C1 segment of cervical spinal cord (tissue), 14 donors: ENCODE results near the gene CDK5.

Experiments
- DNase-seq, 14 donors: peaks; one replicate each; lab custom pipeline; 2025; lab: John Stamatoyannopoulos, UW

The CDK5 gene

DNA sequence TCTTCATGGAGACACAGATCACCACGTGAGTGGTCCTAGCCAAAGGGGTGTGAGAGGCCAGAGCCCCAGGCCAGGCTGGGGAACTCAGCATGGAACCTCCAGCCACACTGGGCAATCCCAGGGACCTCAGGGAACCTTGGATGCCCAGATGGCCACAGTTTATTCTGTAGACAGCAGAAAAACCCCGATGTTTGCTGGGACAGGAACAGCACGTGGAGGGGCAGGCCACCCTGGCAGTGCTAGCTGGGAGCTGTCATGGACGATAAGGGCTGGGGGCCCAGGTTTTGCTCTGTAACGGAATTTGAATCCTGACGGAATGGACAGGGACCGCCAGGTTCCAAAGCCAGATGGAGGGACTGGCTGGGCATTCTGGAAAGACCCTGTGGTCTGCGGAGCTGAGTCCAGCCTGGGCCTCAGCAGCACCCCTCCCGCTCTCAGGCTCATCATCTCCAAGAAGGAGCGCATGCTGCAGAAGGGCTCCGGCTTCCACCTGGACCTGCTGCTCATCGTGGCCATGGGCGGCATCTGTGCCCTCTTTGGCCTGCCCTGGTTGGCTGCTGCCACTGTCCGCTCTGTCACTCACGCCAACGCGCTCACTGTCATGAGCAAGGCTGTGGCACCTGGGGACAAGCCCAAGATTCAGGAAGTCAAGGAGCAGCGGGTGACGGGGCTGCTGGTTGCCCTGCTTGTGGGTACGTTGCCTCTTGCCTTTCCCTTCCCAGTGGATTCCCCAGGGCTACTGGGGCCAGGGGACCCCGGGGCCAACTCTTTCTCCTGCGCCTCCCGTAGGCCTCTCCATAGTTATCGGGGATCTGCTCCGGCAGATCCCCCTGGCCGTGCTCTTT, 17.3 kb upstream of the CDK5 start:
- no peak for DNase-seq

DNA sequence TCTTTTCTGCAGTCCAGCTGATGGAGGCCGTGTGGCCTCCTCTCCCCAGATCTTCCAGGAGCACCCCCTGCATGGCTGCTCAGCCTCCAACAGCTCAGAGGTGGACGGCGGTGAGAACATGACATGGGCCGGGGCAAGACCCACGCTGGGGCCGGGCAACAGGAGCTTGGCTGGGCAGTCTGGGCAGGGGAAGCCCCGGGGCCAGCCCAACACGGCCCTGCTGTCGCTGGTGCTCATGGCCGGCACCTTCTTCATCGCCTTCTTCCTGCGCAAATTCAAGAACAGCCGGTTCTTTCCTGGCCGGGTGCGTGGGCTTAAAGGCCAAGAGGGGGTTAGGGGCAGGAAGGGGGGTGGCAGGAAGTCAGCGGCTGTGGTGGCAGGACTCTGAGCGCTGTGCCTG, 16.3 kb upstream of the CDK5 start:
- no peak for DNase-seq

DNA sequence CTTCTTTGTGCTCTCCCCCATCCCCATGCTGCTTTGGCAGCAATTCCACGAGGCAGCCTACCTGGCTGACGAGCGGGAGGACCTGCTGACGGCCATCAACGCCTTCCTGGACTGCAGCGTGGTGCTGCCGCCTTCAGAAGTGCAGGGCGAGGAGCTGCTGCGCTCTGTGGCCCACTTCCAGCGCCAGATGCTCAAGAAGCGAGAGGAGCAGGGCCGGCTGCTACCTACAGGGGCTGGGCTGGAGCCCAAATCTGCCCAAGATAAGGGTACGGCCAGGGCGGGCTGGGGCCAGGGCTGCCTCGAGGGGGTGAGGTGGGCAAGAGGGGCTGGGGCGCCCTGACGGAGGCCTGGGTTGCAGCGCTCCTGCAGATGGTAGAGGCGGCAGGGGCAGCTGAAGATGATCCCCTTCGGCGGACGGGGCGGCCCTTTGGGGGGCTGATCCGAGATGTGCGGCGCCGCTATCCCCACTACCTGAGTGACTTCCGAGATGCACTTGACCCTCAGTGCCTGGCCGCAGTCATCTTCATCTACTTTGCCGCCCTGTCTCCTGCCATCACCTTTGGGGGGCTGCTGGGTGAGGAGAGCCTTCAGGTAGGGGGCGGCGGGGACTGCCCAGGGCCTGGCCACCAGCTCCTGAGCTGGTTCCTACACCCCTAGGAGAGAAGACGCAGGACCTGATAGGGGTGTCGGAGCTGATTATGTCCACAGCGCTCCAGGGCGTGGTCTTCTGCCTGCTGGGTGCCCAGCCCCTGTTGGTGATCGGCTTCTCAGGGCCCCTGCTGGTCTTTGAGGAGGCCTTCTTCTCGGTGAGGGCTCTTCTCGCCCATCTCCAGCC, 13.6 kb upstream of the CDK5 start:
- DNase-seq = no peak

DNA sequence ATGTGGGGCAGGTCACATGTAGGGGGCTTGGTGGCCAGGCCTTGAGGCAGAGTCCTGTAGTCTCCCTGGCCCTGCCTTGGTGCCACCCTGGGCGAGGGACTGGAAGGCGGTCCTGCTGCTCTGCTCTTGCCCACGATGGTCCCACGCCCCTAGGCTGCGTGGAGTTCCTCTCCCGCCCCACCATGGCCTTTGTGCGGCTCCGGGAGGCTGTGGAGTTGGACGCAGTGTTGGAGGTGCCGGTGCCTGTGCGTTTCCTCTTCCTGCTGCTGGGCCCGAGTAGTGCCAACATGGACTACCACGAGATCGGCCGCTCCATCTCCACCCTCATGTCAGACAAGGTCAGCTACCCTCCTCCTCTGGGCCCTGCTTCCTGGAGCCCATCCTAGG, 12.9 kb upstream of the CDK5 start:
- no peak for DNase-seq

DNA sequence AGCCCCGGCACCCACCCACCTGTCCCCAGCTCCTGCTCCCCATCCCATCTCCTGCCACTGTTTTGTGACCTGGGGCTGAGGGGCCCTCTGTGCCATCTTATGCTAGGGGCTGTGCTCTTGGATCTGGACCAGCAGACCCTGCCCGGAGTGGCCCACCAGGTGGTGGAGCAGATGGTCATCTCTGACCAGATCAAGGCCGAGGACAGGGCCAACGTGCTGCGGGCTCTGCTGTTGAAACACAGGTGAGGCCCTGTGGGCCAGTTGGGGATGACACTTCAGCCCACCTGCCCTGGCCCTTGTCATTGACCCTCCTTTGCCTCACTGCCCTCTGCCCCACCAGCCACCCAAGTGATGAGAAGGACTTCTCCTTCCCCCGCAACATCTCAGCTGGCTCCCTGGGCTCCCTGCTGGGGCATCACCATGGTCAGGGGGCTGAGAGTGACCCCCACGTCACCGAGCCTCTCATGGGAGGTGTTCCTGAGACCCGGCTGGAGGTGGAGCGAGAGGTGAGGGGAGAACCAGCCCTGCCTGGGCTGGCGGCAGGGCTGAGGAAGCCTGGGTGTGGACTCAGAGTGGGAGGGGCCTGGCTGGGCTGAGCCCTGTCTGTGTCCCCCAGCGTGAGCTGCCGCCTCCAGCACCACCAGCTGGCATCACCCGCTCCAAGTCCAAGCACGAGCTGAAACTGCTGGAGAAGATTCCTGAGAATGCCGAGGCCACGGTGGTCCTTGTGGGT, 12.3 kb upstream of the CDK5 start:
- DNase-seq = no peak

DNA sequence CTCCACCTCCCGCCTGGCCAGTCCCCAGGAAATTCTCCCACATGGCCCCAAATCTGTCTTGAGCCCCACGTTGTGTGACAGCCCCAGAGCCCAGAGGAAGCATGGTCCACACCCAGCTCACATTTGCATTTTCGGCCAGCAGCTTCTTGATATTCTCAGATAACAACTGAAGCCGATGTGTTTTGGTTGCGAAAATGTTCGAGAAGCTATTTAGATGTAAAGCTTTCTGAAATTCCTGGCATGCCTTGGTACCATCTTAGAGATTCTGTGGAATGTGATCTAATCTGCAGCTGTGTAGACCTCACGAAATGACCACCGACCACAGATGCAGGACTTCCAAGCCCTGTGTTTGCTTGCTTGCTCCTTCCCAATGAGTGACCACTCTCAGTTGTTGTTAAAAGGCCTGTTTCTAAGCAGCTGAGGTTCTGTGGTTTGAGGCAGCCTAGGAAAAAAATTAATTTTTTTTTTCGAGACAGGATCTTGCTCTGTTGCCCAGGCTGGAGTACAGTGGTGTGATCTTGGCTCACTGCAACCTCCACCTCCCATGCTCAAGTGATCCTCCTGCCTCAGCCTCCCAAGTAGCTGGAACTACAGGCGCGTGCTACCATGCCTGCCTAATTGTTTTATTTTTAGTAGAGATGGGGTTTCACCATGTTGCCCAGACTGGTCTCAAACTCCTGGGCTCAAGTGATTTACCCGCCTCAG, 10.5 kb upstream of the CDK5 start:
- DNase-seq = no peak

DNA sequence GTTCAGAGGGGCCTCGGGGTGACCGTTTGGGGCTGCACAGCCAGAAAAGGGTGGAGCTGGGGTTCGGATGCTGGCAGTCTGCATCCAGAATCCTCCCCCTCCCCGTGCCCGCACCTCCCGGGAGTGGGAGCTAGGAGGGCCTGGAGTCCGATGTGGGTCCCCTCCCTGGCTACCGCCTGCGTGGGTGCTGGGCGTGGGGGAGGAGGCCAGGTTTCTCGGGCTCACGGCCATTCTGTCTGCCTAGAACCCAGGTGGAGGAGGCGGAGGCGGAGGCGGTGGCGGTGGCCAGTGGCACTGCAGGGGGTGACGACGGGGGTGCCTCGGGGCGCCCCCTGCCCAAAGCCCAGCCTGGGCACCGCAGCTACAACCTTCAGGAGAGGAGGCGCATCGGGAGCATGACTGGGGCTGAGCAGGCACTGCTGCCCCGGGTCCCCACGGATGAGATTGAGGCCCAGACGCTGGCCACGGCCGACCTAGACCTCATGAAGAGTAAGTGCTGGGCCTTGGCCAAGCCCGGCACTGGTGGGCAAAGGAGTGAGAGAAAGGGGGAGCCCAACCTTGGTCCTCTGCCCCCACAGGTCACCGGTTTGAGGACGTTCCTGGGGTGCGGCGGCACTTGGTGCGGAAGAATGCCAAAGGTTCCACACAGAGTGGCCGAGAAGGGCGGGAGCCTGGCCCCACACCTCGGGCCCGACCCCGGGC, 8.7 kb upstream of the CDK5 start:
- no peak for DNase-seq

DNA sequence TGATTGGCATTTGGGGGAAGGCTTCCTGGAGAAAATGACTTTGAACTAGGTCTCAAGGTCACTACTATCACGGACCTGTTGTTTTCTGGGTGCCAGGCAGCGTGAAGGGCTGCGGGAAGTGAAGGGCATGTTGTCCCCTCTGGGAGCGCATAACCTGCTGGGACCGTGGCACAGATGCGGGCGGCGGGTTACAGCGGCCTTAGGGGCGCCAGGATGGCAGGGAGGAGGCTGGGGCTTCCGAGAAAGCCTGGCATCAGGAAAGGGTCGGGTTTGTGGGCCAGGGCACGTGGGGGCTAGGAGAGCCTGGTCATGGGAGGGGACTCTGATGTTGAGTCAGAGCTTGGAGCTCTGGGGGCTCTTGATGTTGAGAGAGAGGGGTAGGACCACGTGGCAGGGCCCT, 7.8 kb upstream of the CDK5 start:
- no peak for DNase-seq

DNA sequence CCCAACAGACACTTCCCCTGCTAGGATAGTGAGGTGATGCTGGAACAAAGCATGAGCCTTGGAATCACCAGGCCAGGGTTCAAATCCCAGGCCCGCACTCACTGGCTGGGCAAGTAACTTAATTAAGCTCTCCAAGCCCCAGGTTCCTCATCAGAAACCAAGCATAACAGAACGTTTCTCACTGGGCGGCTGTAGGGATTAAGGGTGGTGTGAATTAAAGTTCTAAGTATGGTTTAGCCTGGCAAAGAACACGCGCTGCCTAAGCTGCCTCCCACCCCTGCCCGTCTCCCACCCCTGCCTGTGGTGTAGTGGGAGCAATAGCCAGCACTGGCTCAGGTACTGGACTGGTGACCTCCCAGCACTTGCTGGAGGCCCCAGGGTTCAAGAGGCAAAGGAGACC, 7.3 kb upstream of the CDK5 start:
- DNase-seq = no peak

DNA sequence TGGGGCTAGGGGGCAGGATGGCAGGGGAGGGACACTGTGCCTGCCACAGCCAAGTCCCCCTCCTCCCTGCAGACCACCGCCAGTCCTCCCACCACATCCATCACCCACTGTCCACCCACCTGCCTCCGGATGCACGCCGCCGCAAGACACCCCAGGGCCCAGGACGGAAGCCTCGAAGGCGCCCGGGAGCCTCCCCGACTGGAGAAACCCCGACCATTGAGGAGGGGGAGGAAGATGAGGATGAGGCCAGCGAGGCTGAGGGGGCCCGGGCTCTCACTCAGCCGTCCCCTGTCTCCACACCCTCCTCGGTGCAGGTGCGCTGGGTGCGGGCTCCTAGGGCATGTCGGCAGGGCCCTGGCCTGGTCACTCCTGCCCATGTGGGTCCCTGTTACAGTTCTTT, 6.8 kb upstream of the CDK5 start:
- no peak for DNase-seq

DNA sequence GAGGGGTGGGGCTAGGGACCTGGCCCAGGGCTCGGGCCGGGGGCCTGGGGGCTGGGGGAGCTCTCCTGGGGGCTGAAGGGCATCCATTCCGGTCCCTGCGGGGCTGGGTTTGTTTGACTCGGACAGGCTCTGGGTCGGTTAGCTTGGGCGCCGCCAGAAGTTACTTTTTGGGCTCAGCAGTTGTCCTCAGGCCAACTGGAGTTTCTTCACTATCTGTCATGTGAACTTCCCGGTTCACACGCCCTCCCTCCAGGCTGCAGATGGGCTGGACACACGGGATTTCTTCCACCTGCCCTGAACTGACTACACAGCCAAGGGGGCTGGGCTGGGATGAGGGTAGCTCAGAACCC, 5.5 kb upstream of the CDK5 start:
- DNase-seq = no peak

DNA sequence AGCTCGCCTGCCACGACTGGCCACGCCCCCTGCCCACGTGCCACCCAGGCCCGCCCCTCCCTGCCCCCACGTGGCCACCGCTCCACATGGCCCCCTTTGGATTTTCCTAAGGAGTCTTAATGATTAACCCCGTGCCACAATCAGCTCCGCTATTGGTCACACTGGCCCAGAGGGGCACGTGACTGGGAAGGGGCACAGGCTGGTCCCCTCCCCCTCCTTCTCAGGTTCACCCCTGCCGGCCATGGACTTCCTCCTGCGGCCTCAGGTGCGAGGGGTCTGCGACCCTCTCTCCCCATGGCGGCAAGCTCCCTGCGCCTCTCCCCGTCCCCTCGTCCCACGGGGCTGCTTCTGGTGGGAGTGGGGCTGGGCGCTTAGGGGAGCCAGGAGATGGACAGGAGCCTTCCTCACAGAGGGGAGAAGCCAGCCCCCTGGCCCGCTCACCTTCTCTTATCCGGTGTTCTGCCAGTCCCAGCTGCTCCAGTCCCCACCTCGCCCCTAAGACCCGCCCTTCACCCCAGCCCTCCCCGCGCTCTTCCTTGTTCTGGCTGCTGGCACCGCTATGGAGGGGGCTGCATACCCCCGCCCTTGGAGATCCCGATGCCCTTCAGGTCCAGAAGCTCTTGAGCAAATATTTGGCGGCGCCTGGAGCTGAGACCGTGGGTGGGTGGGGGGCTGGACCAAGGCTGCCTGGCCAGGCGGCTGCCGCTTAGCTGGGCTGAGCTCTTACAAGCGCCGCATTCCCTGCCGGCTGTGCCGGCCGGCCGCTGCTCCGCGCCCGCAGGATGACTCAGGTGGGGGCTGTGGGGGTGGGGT, 4.9 kb upstream of the CDK5 start:
- DNase-seq = no peak

DNA sequence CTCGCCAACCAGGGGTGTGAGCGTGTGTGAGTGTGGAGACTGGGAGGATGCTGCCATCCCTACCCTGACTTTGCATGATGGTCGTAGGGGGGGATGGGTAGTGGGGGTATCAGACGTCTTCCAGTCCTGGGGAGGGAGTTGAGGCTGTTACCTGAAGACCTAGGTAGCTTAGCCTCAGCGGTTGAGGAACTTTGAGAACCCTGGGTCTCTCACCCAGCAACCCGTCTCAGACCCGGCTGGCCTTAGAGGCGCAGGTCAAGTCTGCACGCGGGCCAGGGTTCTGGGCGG, 4.4 kb upstream of the CDK5 start:
- DNase-seq = no peak

DNA sequence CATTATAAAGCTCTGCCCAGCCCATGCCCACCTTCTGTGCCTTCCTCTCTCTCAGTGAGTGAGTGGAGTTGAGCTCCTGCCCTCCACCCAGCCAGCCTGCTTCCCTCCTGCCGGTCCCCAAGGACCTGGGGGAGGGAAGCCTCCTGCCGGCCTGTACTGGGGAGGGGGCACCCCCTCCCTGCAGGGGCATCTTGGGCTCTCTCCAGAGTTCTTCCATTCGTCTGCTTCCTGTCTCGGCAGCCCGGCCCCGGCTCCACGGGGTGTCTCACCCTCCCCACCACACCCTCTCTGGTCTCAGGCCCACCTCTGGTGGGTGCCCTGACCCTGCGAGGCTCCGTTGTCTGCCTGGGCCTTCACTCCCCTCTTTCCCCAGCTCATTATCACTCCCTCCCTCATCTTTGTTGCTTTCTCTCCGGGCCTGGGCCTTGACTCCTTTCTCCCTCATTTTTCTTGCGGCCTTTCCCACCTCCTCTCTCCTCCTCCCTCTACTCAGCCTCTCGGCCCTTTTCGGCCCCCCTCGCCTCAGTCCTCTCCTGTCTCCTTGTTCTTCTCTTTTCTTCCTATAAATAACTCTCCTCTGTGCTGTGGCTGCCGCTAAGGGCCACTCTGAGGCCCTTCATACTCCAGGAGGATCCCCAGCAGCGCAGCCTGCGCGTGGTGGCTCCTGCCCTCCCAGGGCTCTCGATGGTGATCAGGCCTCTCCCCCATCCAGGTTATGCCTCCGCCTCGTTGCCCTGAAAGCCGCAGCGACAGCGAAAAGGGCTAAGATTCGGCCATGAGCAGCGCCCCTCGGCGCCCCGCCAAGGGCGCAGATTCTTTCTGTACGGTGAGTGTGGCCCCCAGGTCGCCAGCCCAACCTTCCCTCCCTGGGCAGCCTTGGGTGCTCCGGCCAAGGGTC, 3.8 kb upstream of the CDK5 start:
- DNase-seq = no peak

DNA sequence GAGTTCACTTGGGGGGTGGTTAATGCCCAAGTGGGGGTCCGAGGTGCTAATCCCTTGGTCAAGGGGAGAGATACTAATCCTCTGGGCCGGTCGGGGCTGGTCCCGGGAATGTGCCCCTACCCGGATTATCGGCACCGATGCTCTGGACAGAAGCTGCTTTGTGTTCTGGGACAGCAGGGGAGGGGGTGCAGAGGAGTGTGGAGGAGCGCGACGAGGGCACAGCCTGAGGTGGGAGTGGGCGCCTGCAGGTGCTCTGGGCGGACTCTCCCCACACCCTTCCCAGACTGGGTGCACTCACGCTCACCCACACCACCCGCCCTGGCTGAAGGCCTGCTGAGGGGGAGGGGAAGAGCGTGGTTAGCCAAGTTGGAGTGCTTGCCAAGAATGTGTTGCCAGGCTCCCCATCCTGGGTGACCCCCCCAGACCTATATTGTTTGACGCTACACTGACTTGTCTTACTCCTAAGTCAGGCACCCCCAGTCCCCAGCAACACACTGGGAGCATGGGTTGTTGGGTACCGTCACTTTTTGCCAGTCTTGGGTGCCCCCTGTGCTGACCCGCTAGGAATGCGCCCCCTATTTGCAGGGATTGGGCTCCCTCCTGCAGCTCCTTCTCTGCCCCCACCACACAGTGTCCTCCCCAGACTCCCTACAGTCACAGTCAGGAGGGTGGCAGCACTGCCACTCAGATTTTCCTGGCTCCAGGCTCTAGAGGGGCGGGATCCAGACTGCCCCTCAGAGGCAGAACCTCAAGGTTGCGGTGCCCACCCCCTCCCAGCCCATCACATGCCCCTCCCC, 2.9 kb upstream of the CDK5 start:
- peak in 9 of 14 donors; percentile 6 to 63 (median 49) for DNase-seq

DNA sequence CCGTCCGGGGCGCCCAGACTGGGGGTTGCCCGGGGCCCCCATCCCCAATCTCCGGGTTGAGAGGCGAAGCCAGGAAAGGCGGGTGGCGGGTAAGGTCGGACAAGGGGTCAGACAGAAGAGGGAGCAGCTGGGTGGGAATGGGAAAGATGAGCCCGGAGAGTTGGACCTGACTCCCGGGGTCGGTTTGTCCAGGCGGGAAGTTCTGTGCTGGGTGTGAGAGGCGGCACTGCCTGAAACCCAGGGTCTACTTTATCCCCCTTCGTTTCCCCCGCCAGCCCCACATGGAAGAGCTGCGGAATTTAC, 2.4 kb upstream of the CDK5 start:
- no peak for DNase-seq

DNA sequence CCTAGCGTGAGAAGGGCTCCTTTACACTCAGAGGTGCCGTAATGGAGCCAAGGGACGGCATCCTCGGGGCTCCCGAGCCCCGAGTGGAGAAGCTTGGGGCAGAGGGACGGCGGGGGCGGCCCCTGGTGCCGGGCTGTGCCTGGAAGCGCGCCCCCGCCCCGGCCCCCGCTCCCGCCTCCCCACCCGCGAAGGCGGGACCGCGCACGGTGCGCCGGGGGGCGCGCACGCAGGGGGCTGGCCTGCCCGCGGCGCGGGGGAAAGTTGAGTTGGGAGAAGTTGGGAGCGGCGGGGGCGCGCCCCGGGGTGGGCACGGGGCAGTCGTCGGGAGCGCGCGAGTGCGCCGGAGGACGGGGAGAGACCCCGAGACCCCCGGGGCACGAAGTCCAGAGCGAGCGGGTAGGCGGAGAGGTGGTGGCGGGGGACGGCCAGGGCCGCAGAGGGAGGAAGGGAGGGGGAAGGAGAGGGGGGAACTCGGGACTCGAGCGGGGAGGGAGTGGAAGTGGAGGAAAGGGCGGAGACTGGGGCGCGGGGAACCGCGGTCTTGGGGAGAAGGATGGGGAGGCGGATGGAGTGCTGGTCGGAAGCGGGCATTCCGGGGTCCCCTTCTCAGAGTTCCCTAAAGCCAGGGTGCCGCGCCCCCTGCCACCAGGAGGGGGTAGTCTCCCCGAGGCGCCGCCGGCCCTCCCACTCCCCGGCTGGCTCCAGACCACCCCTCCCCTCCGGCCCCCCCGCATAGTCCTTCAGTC, 1.8 kb upstream of the CDK5 start, which contains the start of gene SLC4A2:
Gene SLC4A2 (plus strand): TSS at position 223 of the 746 bp plus-strand sequence. CDS start 2,399 bp downstream, outside the sequence.
- DNase-seq = peak; percentile 13 to 95 (median 85)
